Glomerular visceral epithelial cell (primary cell): ENCODE results near the gene ZNF302.
"Not testable (repeated sequence)": the region's sequence is repeated elsewhere in the genome, so short reads cannot be mapped to it uniquely, and the experiment has no call there.

Source experiments
- DNase-seq: peaks from one replicate; pipeline ENCODE4 v3.0.0-alpha.2; 2016; ENCODE audit errors: extremely low spot score

Gene ZNF302

GRCh38 chr19:34671972-34672371, 5.5 kb upstream of the ZNF302 start:
- DNase-seq: no peak

GRCh38 chr19:34673590-34673989, 3.9 kb upstream of the ZNF302 start:
- no peak for DNase-seq

GRCh38 chr19:34675250-34675649, 2.2 kb upstream of the ZNF302 start:
- no peak for DNase-seq

GRCh38 chr19:34675919-34676318, 1.6 kb upstream of the ZNF302 start:
- no peak for DNase-seq

GRCh38 chr19:34676697-34677385, 637 bp upstream of the ZNF302 start, which contains the start of gene SCGB2B2:
Gene SCGB2B2 (minus strand): TSS chr19:34677159. CDS start chr19:34594563, 82,596 bp downstream.
- no peak for DNase-seq

- DNase-seq: no peak
Measured at GRCh38 chr19:34678085-34678412, 571 bp downstream of the ZNF302 start.

GRCh38 chr19:34678421-34678820, 943 bp downstream of the ZNF302 start:
- DNase-seq: no peak

- DNase-seq: no peak
Measured at GRCh38 chr19:34681478-34681877, 4.0 kb downstream of the ZNF302 start.

GRCh38 chr19:34685266-34685665, 7.8 kb downstream of the ZNF302 start:
- DNase-seq: not testable (repeated sequence)

- DNase-seq: no peak
Measured at GRCh38 chr19:34686455-34686854, 9.0 kb downstream of the ZNF302 start.

- DNase-seq: no peak
Measured at GRCh38 chr19:34687348-34687747, 9.9 kb downstream of the ZNF302 start.

- no peak for DNase-seq
Measured at GRCh38 chr19:34688592-34688991, 11.1 kb downstream of the ZNF302 start.

- DNase-seq: no peak
Measured at GRCh38 chr19:34690372-34690771, 12.9 kb downstream of the ZNF302 start.

- no peak for DNase-seq
Measured at GRCh38 chr19:34692549-34692948, 15.1 kb downstream of the ZNF302 start.

GRCh38 chr19:34707661-34708060, 30.2 kb downstream of the ZNF302 start:
- no peak for DNase-seq

- DNase-seq: no peak
Measured at GRCh38 chr19:34711890-34712289, 34.4 kb downstream of the ZNF302 start.

GRCh38 chr19:34712395-34713261, 35.1 kb downstream of the ZNF302 start:
- peak; percentile 69 for DNase-seq

GRCh38 chr19:34713262-34713637, 35.8 kb downstream of the ZNF302 start:
- DNase-seq: no peak

GRCh38 chr19:34715357-34715756, 37.9 kb downstream of the ZNF302 start:
- DNase-seq: no peak

GRCh38 chr19:34722353-34722752, 44.9 kb downstream of the ZNF302 start:
- DNase-seq: no peak

GRCh38 chr19:34725400-34725799, 47.9 kb downstream of the ZNF302 start:
- no peak for DNase-seq

GRCh38 chr19:34731019-34731829, 53.7 kb downstream of the ZNF302 start:
- no peak for DNase-seq
